HG02943 (cell line): ENCODE results near the gene ADAMTS15.
"Not testable (repeated sequence)": the region's sequence is repeated elsewhere in the genome, so short reads cannot be mapped to it uniquely, and the experiment has no call there.

Experiments
- ATAC-seq: cut with Tn5 transposase; IDR thresholded peaks from one replicate; pipeline ENCODE4 v1.9.1; 2021; ENCODE audit warnings: mild to moderate bottlenecking, low read depth, moderate library complexity; ENCODE audit not compliant: unreplicated experiment

The ADAMTS15 gene

DNA sequence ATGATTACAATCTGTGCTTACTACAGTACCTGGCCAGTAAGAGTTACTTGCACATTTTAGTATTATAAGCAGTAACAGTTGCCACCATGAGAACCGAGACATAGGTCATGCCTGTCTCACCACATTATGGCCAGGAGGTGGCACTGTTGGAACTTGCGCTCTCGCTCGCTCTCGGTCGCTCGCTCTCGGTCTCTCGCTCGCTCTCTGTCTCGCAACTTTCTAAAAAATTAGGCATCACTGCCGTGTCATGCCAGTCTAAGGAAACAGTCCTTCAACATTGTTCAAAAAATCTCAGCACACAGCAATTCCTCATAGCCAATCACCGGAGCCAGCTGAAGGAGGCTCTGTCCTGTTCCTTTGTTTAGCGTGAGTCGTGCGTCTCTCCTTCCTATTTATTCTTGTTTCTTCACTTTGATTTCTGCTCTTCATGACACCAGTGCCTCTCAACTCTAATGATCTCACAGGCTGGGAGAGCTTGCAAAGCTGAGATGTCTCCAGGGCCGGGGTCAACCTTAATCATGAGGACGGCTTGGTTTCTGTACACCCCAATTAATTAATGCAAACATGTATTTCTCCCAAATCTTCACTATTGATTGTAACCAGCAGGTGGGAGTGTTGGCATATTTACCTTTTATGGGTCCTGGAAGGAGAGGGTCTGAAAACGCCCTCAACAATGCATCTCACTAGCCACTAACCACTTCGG is 13.8 kb upstream of the ADAMTS15 start:
- ATAC-seq = peak; percentile 83

DNA sequence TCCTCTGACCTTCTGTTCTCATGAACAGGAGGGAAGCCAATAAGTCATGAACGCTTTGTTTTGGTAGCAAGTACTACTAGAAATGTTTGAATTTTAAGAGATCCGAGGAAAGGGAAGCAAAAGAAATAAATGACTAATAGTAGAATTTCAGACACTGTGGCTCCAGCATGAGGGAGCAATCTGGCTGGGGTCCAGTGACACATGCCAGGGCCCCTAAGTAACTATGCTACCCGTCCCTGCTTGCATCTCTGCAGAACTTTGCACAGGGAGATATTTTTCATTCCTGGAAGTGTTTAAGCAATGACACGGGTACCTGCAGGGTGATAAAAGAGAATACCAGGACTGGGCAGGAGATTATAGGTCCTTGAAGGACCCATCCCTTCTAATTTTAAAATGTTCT is 12.8 kb upstream of the ADAMTS15 start:
- ATAC-seq = no peak

DNA sequence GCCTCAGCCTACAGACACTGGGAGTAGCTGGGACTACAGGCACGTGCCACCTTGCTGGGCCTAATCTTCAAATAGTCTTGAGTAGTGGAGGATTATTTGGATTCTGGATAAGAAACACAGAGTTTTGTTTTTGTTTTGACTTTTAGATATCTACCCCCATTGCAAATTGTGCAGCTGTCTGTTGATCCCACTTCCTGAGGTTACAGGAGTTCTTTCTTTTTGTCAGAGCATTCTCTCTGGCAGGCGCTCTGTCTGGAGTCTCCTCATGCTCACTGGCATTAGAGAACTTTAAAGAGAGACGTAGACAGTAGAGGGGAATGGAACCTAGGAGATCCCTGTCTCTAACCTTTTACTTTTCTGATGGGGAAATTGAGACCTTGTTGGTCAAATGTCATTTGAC is 12.3 kb upstream of the ADAMTS15 start:
- no peak for ATAC-seq

DNA sequence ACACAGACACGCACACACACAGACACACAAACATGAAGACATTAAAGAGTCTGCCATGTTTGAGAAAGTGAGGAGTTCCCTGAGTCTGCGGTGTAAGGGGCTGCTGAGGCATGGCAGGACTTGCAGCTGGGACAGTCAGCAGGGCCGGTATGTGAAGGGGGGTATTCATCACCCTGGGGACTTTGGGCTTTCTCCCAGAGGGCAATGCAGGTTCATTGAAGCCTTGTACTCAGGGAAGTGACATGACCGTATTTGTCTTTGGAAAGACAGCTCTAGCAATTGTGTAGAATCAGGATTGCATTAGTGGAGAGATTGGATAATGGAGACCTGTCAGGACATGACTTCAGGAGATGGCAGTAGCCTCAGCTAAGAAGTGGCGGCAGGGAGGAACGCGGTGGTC is 10.6 kb upstream of the ADAMTS15 start:
- no peak for ATAC-seq

DNA sequence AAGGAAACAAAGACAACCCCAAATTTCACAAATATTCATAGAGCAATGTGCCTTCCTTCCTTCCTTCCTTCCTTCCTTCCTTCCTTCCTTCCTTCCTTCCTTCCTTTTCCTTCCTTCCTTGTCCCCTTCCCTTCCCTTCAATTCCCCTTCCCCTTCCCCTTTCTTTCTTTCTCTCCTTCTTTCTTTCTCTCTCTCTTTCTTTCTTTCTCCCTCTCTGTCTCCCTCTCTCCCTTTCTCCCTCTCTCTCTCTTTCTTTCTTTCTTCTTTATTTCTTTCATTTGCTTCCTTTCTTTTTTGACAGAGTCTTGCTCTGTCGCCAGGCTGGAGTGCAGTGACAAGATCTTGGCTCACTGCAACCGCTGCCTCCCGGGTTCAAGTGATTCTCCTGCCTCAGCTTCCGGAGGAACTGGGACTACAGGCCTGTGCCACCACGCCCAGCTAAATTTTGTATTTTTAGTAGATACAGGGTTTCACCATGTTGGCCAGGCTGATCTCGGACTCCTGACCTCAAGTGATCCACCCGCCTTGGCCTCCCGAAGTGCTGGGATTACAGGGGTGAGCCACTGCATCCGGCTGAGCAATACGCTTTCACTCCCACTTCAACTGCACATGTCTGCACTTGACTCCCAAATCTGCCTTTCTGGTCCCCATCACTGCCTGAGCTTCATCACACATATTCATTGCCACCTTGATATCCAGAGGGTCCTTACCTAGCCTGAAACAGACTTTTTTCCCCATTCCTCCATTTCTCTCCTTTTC is 9.9 kb upstream of the ADAMTS15 start:
- ATAC-seq = not testable (repeated sequence)

DNA sequence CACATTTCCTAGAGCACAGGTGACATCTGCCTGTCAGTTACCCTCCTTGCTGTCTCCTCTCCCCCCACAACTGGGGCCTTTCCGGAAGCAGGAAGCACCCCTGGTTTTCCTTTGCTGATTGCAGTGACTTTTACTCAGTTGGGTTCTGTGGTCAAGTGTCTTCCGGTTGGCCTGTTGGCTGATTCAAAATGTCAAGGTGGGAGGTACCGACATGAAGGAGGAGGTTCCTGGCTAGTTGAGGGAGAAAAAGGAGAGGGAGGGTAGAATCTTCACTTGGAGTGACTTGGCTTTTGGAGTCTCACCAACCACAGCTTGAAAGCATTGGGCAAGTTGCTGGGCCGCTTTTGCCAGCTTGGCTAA is 9.3 kb upstream of the ADAMTS15 start:
- no peak for ATAC-seq

DNA sequence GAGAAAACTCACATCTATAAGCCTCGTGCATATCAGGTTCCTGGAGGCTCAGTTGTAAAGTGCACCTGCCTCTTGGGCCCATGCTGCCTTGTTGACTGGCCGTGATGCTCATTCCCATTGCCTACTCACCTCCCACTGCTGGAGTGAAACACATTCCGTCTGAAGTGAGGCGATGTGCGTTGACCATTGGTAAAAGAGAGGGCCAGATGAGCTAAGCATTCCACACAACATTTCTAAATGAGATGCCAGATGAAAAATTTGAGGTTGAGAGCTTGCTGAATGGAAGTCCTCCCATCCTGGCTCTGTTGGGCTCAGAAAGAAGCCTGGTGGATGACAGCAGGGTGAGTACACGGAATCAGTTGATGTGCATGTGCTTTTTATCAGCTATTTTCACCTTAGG is 8.6 kb upstream of the ADAMTS15 start:
- ATAC-seq = no peak

DNA sequence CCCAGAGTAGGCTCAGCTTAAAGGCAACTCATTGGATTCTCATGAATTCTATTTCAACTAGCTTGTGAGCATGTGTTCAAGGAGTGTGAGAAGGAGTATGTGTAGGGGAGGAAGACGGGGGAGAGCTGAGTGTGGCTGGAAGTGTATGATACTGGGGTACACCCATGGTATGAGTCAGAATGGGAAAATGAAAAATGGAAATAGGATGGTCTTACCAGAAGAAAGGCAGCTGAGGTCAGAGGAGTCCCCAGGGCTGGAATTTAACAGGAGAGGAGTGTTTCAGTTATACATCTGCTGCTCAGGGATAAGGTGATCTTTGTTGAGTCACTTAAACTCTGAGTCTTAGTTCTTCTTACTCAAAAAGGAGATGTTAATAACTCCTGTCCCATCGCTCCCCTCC is 6.7 kb upstream of the ADAMTS15 start:
- no peak for ATAC-seq

DNA sequence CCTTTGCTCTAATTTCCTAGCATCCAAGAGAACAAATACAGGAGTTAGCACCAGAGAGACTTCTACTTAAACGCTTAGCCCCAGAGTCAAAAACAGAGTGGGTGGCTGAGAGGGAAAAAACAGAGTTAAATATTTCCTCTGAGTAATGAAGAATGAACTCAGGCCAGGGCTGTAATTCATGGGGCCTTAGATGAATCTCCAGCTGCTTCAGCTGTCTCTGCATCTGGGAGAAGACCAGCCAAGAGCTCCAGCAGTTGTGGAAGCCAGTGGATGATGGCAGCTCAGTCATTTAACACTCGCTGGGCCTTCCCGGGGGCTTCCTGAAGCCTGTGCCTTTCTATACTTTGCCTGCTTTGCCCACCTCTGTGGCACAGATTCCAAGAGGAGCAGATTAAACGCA is 5.7 kb upstream of the ADAMTS15 start:
- ATAC-seq = no peak

DNA sequence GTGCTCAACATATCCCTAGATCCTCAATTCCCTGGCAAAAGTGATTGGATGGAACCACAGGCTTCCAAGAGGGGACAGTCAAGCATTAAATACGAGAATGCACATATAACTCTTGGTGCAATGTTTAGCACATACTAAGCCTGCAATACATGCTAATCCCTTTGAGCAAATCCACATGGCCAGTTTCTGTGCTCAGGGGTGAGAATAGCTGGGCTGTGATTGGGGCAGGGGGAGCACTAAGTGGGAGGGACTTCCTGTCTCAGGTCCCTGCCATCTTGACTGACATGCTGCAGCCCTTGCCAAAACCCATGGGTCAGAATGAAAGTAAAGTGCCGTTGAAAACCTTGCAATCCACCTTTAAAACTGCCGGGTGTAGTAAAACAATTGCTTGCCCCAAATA is 2.7 kb upstream of the ADAMTS15 start:
- ATAC-seq = no peak

DNA sequence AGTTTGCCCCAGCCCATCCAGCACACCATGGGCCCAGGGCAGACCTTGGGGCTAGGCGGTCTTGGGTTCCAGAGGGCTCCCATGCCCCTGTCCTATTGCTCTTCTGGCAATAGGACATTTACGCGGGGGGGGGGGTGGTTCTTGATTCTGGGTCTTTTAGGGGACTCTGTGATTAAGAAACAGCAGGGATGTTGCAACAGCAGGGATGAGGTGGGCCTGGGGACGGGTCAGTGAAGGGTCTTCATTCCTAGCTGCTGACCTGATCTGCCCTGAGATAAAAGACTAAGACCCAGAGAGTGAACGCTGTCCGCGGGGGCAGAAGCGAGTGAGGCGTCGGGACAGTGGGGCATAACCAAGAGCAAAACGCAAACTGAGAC is 418 bp upstream of the ADAMTS15 start:
- no peak for ATAC-seq

DNA sequence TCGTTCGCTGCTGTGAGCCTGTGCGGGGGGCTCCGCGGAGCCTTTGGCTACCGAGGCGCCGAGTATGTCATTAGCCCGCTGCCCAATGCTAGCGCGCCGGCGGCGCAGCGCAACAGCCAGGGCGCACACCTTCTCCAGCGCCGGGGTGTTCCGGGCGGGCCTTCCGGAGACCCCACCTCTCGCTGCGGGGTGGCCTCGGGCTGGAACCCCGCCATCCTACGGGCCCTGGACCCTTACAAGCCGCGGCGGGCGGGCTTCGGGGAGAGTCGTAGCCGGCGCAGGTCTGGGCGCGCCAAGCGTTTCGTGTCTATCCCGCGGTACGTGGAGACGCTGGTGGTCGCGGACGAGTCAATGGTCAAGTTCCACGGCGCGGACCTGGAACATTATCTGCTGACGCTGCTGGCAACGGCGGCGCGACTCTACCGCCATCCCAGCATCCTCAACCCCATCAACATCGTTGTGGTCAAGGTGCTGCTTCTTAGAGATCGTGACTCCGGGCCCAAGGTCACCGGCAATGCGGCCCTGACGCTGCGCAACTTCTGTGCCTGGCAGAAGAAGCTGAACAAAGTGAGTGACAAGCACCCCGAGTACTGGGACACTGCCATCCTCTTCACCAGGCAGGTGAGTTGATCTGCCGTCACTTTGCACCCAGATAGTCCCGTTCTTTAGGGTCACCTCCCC is 1.0 kb downstream of the ADAMTS15 start:
- ATAC-seq = no peak

DNA sequence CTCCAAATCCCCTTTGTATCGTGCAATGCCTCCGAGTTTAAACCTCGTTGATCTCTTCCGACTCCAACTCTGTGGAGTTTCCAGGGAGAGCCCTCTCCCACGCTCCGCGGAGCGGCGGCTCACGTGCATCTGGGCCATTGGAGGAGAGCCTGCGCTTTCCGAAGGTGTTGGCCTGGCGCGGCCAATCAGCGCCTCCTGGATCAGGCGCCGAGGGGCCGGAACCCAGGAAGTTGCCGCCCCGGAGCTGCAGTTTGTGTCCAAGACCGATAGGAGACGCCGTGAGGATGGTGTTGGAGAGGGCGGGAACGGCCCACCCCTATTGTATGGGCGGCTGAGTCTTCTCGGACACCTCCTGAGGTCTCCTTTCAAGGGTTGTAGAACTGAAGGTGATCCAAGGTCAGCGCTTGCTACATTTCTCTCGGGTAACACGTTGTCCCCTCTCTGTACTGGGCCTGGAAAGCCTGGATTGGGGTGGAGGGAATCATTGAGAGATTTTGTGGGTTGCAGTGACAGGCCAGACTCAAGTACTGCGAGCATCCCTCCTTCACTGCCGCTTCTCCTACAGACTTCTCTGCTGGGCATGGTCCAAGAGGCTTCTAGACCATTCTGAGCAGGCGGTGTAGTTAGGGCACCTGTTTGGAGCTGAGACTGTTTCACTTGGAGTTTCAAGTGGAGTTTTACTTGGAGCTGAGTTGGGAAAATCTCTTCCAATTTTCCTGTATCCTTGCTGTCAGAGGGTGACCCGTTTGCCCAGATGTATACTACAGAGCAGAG is 1.7 kb downstream of the ADAMTS15 start:
- ATAC-seq = no peak

DNA sequence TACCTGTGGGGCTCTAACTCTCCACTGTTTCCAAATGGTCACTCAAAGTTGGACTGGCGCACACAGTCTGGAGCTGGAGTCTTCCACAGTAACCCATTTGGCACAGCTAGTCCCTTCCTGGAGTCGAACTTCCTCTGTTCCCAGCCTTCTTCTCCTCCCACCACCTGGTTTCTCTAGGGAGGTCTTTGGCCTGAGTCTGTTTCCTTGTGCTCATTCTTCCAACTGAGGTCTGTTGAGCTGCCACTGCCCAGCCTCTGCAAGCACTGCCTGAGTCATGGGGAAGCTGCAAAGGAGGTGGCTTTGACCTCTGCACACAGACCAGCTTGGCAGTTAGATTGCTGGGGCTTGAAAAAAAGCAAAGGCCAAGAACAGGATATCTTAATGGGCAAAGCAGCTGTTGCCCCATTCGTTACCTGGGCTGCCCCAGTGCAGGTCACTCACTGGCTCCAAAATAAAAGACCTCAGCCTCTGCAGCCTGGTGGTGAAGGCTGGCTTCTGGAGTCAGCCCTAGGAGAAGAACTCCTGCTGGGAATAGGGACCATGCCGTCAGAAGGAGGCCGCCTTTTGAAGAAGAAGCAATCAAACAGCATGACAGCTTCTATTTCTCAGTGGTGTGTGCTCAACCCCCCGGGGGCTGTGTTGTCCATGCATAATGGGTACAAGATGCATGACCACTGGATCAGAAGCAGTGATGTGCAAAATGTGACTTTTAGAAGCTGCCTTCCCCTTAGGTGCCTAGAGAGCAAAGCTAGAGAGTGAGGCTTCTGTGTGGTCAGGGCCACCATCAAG is 3.0 kb downstream of the ADAMTS15 start:
- no peak for ATAC-seq

DNA sequence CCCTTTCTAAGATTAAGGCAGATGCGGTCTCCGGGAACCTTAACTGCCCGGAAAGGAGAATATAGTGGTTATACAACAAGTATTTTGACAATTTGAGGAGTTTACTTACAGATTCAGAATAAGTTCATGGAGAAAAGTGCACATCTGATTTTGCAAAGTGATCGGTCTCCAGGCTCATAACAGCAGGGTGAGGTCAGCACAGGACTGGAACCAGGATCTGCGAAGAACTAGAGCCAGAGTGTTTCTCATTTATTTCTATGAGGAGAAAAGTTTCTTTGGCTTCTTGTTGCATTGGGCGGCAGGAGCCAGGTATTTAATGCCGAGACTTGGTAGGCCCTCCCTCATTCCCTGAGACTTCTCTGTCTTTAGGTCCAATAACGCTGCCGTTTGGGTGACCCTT is 3.7 kb downstream of the ADAMTS15 start:
- ATAC-seq = no peak

DNA sequence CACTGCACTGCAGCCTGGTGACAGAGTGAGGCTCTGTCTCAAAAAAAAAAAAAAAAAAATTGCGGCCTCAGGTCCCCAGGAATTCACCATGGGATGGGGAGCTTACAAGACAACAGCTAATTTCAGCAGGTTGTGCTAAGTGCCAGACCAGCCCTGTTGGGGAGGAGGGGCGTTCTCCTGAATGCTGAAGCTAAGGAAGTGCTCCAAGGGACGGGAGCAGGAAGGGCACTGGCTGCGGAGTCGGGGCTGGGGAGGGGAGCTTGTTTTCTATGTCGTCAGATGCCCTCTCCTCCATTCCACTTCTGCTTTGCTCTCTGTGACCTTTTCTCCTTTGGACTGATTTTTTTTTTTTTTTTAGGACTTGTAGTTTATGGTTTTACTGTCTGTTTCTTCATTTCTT is 4.5 kb downstream of the ADAMTS15 start:
- no peak for ATAC-seq

DNA sequence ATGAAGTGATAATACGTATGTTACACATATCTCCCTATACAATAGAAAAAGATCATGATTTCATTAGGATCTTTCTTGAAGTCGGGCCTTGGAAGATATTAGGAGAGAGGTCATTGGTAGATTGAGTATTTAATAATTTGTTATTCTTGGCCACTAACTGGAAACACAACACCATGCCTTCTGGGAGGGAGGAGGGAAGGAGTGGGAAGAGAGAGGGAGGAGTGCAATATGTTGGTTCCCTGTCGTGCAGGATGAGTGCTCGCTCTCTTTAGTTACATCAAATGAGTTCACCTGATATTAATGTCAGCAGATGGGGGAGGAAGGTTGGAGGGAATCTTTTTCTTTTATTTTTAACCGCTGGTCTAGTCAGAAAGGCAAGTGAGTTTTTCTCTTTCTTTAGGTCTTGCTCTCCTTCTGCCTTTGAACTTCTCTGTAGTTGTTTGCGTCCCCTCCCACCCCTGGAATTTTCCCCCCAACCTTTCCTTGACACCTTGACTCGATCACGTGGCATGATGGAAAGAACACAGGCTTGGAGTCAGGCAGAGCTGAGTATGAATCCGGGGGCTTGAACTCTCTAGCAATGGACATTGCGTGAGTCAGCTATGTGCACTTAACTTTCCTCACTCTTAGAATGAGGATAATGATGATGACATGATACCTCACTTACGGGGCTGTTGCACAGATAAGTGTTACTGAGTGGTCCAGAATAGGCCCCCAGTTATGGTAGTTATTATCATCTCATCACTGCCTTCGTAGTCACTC is 6.2 kb downstream of the ADAMTS15 start:
- ATAC-seq = no peak

DNA sequence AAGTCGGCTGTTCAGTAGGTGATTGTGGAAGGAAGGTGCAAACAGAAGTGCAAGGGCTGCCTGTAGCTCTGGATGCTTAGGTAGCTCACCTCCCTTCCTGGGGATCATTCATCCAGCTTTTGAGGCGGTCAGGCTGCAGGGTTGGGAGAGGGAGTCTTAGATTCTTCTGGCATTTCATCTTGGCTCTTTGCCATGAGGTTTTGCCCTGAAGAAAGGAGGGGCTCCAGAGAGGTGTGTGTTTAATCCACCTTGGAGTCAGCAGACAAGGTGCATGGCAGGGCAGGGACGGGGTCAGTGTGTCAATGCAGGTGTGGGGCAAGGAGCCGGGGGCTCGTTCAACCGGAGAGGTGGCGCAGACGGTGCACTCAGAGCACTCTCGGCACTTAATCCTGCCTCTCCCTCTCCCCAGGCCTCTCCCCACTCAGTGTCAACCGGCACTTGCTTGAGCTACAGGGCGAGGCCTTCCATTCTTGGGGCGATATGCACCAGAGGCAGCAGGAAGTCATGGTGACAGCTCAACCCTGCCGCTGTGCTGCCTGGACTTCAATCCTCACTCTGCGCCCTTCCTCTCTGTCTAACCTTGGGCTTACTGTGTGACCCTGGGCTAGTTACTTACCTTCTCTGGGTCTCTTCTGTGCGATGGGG is 7.2 kb downstream of the ADAMTS15 start:
- no peak for ATAC-seq

DNA sequence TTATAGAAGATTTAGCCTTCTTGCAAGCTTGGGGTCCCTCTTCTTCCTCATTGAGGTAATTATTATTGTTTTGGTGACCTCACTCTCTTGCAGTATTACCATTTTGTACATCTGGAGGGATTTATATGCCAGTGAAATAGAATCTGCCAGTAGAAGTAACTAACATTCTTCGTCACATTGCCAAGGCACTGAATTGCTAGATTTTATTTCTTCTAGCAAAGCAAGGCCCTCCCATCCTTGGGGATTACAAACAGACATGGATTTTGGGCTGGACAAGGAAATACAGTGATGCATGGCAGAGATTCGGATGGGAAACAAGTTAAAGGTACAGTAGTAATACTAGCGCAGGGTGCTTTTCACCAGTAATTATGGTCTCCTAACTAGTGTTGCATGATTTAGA is 7.8 kb downstream of the ADAMTS15 start:
- ATAC-seq = no peak
